CD8-positive, alpha-beta memory T cell (primary cell): ENCODE measurements around the gene NHS. TPM values are rescaled to one million over a fixed set of nuclear protein-coding genes. Genes with fewer than 3 reads are reported as not detected.

ENCODE experiments used
- CTCF ChIA-PET: fragments of 350-600 bp; sonication (Branson Sonifier 250); formaldehyde crosslinking; loops from one replicate; lab custom pipeline; 2021; ENCODE audit warnings: antibody characterized with exemption; lab: Charles Lee
- POLR2A ChIA-PET: fragments of 350-600 bp; sonication (Branson Sonifier 250); formaldehyde crosslinking; loops from one replicate; lab custom pipeline; 2021; ENCODE audit warnings: antibody characterized with exemption; lab: Charles Lee
- DNase-seq, 5 donors: peaks; one replicate each; pipeline versions ENCODE4 v3.0.0 to v3.0.0-alpha.2; 2020 to 2022; ENCODE audit warnings: mixed read lengths in 1 of 5
- H3K27ac ChIP-seq: one replicate; pipeline ENCODE4 v1.7.0; 2013; ENCODE audit warnings: low read depth, mild to moderate bottlenecking, low read length, moderate library complexity
- H3K27me3 ChIP-seq: 2 replicates; pipeline ENCODE4 v1.7.0; 2013; ENCODE audit warnings: low read length, mild to moderate bottlenecking; ENCODE audit not compliant: insufficient read depth, poor library complexity, severe bottlenecking
- H3K36me3 ChIP-seq: 2 replicates; pipeline ENCODE4 v1.7.0; 2013; ENCODE audit warnings: mild to moderate bottlenecking, low read length, moderate library complexity; ENCODE audit not compliant: insufficient read depth
- H3K4me1 ChIP-seq: 2 replicates; pipeline ENCODE4 v1.7.0; 2013; ENCODE audit warnings: mild to moderate bottlenecking, low read length, moderate library complexity; ENCODE audit not compliant: insufficient read depth
- H3K4me3 ChIP-seq: 2 replicates; pipeline ENCODE4 v1.7.0; 2013; ENCODE audit warnings: mild to moderate bottlenecking, low read length
- H3K9me3 ChIP-seq: 2 replicates; pipeline ENCODE4 v1.7.0; 2013; ENCODE audit warnings: mild to moderate bottlenecking, low read length
- H3K27ac Mint-ChIP-seq, 8 donors: one replicate each; pipeline ENCODE4 v1.8.0; 2020 to 2021; ENCODE audit warnings: mixed read lengths in 8 of 8, mild to moderate bottlenecking in 6 of 8, inconsistent platforms in 3 of 8, moderate library complexity in 3 of 8
- H3K27me3 Mint-ChIP-seq, 2 donors: one replicate each; pipeline ENCODE4 v1.8.0; 2020 to 2021; ENCODE audit warnings: mixed read lengths in 2 of 2, mild to moderate bottlenecking in 1 of 2, moderate library complexity in 1 of 2
- H3K36me3 Mint-ChIP-seq, 3 donors: one replicate each; pipeline ENCODE4 v1.8.0; 2020 to 2021; ENCODE audit warnings: mixed read lengths in 3 of 3, inconsistent platforms in 1 of 3, mild to moderate bottlenecking in 1 of 3
- H3K4me1 Mint-ChIP-seq, 3 donors: one replicate each; pipeline ENCODE4 v1.8.0; 2020 to 2021; ENCODE audit warnings: mixed read lengths in 3 of 3, inconsistent platforms in 1 of 3, mild to moderate bottlenecking in 1 of 3
- H3K4me3 Mint-ChIP-seq, 7 donors: one replicate each; pipeline ENCODE4 v1.8.0; 2020 to 2021; ENCODE audit warnings: mixed read lengths in 7 of 7, mild to moderate bottlenecking in 6 of 7, moderate library complexity in 4 of 7, inconsistent platforms in 2 of 7
- H3K9me3 Mint-ChIP-seq, 5 donors: one replicate each; pipeline ENCODE4 v1.8.0; 2020 to 2022; ENCODE audit warnings: mixed read lengths in 5 of 5, mild to moderate bottlenecking in 3 of 5, moderate library complexity in 2 of 5, inconsistent platforms in 1 of 5
- polyA plus RNA-seq: library from polyadenylated mRNA; unstranded; fragments of 300-500 nt; fragmentation: Illumina TruSeq; gene quantifications from one replicate; pipeline ENCODE4 v1.2.3, GENCODE V29; 2021
- total RNA-seq, 2 experiments: library from RNA; stranded (reverse); gene quantifications; one replicate each; pipeline ENCODE4 v1.2.3, GENCODE V29; 2021

The NHS gene
- total and polyA plus RNA-seq, 3 experiments from 2014 or later, result 9.6 to 11.3 TPM; not detected in 1

- no peak overlapping the region for H3K4me3 ChIP-seq
- H3K9me3 ChIP-seq, result no peaks in the 10 kb centered on the region
- H3K27ac ChIP-seq, result no peak overlapping the region
- DNase-seq, result no peak
- Mint-ChIP-seq H3K4me3 (no peak overlapping the region), H3K9me3 (no peaks in the 10 kb centered on the region), H3K27ac (no peak overlapping the region), H3K4me1 (no peaks in the 10 kb centered on the region), H3K27me3 (peaks cover 0 to 2% of the 10 kb centered on the region in 2 donors), H3K36me3 (no peaks in the 10 kb centered on the region)
- no peaks in the 10 kb centered on the region for H3K27me3 ChIP-seq
- no peaks in the 10 kb centered on the region for H3K36me3 ChIP-seq
- CTCF ChIA-PET, result no interaction called here
- H3K4me1 ChIP-seq, result no peaks in the 10 kb centered on the region
- POLR2A ChIA-PET, result no interaction called here
Measured at GRCh38 chrX:17555846-17556245, 180.8 kb downstream of the NHS start.

DNA sequence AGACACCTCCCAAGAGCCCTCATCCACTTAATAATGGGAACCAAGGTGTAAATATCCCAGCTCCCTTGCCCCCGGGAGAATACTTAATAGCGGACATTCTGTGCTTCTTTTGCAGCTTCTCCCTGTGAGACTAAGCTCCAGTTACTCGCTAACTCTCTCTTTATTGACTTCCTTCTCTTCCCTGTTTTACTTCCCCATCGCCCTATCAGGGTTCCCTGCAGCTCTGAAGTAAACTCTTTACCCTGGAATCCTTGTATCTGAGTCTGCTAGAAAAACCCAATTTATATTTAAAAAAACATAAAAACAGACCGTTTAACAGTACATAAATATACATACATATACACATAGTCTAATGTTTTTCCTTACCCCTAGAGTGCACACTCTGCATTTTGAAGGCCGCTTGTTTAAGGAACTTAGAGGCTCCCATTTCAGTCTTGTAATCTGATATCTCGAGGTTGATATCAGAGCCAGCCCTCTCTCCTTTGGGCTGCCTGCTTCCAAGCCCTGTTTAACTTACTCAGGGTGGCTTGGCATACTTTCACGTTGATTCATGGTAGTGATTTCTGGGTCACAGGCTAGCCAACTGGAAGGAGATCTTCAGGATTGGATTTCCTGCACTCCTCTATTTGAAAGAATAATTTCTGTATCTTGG is 184.9 kb downstream of the NHS start:
- Mint-ChIP-seq H3K4me3 (no peak overlapping the region), H3K36me3 (no peaks in the 10 kb centered on the region), H3K4me1 (no peaks in the 10 kb centered on the region), H3K9me3 (no peaks in the 10 kb centered on the region), H3K27me3 (peaks cover 0 to 9% of the 10 kb centered on the region in 2 donors), H3K27ac (peak overlapping the region in 1 of 8 donors; percentile 84)
- H3K36me3 ChIP-seq, result no peaks in the 10 kb centered on the region
- no peaks in the 10 kb centered on the region for H3K27me3 ChIP-seq
- no peak overlapping the region for H3K27ac ChIP-seq
- ChIA-PET CTCF (no interaction called here), POLR2A (no interaction called here)
- H3K4me3 ChIP-seq, result no peak overlapping the region
- H3K4me1 ChIP-seq, result no peaks in the 10 kb centered on the region
- no peak for DNase-seq
- no peaks in the 10 kb centered on the region for H3K9me3 ChIP-seq

DNA sequence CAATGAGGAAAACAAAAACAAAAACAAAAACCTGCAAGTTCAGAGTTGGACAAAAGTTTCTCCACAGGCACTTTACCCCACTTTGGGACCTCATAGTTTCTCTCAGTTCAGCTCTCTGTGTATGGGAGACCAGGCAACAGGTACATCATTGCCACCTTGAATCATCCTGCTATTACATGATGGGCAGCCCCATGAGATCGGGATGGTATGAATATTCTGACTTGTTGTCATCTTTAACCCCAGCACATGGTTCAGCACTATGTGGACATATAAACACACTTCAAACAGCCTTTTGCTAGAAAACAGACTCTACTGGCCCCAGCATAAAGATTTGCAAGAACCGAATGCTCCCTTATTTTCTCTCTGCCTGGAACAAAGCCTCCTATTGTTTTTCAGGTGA is 185.4 kb downstream of the NHS start:
- POLR2A ChIA-PET, result no interaction called here
- no peak for DNase-seq
- CTCF ChIA-PET, result no interaction called here

DNA sequence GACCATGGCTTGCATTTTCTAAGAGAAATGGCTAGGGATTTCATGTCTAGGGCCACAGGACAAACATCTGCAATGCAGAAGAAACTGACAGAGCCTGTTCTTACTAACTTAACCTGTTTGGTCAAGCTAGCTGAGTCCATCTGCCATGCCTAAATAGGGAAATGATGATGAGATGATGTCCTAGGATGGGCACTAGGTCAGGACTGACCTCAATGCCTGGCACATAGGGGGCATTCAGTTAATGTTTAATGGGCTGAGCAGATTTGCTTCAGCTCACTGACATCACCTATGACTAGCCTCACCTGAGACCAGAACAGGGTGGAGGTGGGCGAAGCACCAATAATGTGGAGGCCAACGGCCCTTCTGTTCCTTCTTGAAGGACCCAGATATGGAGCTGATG is 188.1 kb downstream of the NHS start:
- Histone ChIP-seq H3K27me3 (no peaks in the 10 kb centered on the region), H3K4me3 (no peak overlapping the region), H3K9me3 (no peaks in the 10 kb centered on the region), H3K36me3 (no peaks in the 10 kb centered on the region), H3K4me1 (no peaks in the 10 kb centered on the region), H3K27ac (no peak overlapping the region)
- H3K27me3 Mint-ChIP-seq, result peaks cover 0 to 9% of the 10 kb centered on the region in 2 donors
- no peaks in the 10 kb centered on the region for H3K4me1 Mint-ChIP-seq
- no peak overlapping the region for H3K4me3 Mint-ChIP-seq
- DNase-seq, result no peak
- no peaks in the 10 kb centered on the region for H3K36me3 Mint-ChIP-seq
- ChIA-PET CTCF (no interaction called here), POLR2A (no interaction called here)
- H3K27ac Mint-ChIP-seq, result no peak overlapping the region
- no peaks in the 10 kb centered on the region for H3K9me3 Mint-ChIP-seq

More for the DNA sequence above, 185.4 kb downstream of the NHS start:
- H3K4me3 ChIP-seq, result no peak overlapping the region
- Mint-ChIP-seq H3K36me3 (no peaks in the 10 kb centered on the region), H3K4me3 (no peak overlapping the region), H3K27me3 (peaks cover 0 to 9% of the 10 kb centered on the region in 2 donors), H3K4me1 (no peaks in the 10 kb centered on the region), H3K27ac (no peak overlapping the region), H3K9me3 (no peaks in the 10 kb centered on the region)
- no peaks in the 10 kb centered on the region for H3K36me3 ChIP-seq
- H3K27me3 ChIP-seq, result no peaks in the 10 kb centered on the region
- no peak overlapping the region for H3K27ac ChIP-seq
- H3K4me1 ChIP-seq, result no peaks in the 10 kb centered on the region
- no peaks in the 10 kb centered on the region for H3K9me3 ChIP-seq

GRCh38 chrX:17563515-17563914 is 188.5 kb downstream of the NHS start:
- peaks cover 0 to 9% of the 10 kb centered on the region in 2 donors for H3K27me3 Mint-ChIP-seq
- DNase-seq, result no peak
- Histone ChIP-seq H3K9me3 (no peaks in the 10 kb centered on the region), H3K4me1 (no peaks in the 10 kb centered on the region), H3K36me3 (no peaks in the 10 kb centered on the region), H3K27me3 (no peaks in the 10 kb centered on the region), H3K27ac (no peak overlapping the region), H3K4me3 (no peak overlapping the region)
- no peaks in the 10 kb centered on the region for H3K9me3 Mint-ChIP-seq
- H3K4me3 Mint-ChIP-seq, result no peak overlapping the region
- H3K4me1 Mint-ChIP-seq, result no peaks in the 10 kb centered on the region
- POLR2A ChIA-PET, result no interaction called here
- H3K36me3 Mint-ChIP-seq, result no peaks in the 10 kb centered on the region
- no peak overlapping the region for H3K27ac Mint-ChIP-seq
- CTCF ChIA-PET, result no interaction called here

GRCh38 chrX:17564689-17565409 is 189.8 kb downstream of the NHS start:
- Histone ChIP-seq H3K4me1 (no peaks in the 10 kb centered on the region), H3K4me3 (no peak overlapping the region), H3K27ac (no peak overlapping the region), H3K36me3 (no peaks in the 10 kb centered on the region), H3K9me3 (no peaks in the 10 kb centered on the region), H3K27me3 (no peaks in the 10 kb centered on the region)
- Mint-ChIP-seq H3K36me3 (no peaks in the 10 kb centered on the region), H3K4me3 (no peak overlapping the region), H3K4me1 (no peaks in the 10 kb centered on the region), H3K9me3 (no peaks in the 10 kb centered on the region), H3K27me3 (peaks cover 0 to 9% of the 10 kb centered on the region in 2 donors), H3K27ac (no peak overlapping the region)
- POLR2A ChIA-PET, result no interaction called here
- no peak for DNase-seq
- CTCF ChIA-PET, result no interaction called here

DNA sequence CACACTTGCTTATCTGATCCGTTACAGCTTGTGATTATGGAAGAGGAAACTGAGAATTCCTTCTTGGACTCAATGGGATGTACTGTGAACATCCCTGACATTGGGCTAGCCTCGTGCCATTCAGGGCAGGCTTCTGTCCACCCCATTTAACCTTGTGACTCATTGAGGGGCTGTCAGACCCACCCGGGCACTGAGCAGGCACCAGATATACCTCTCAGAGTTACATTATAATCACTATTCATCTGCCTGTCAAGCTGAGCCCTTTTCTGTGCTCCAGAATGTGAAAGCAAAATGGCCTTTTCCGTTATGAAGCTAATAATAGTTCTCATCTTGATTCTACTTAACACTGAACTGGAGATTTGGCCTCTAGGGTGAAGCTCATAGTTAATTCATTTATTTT is 191.7 kb downstream of the NHS start:
- H3K4me3 ChIP-seq, result no peak overlapping the region
- DNase-seq, result no peak
- H3K4me1 Mint-ChIP-seq, result no peaks in the 10 kb centered on the region
- CTCF ChIA-PET, result no interaction called here
- peaks cover 0 to 4% (median 0%) of the 10 kb centered on the region in 5 donors for H3K9me3 Mint-ChIP-seq
- H3K36me3 ChIP-seq, result no peaks in the 10 kb centered on the region
- peaks cover 0 to 6% of the 10 kb centered on the region in 2 donors for H3K27me3 Mint-ChIP-seq
- no peak overlapping the region for H3K27ac ChIP-seq
- no peaks in the 10 kb centered on the region for H3K4me1 ChIP-seq
- no peaks in the 10 kb centered on the region for H3K36me3 Mint-ChIP-seq
- no peak overlapping the region for H3K27ac Mint-ChIP-seq
- H3K27me3 ChIP-seq, result no peaks in the 10 kb centered on the region
- POLR2A ChIA-PET, result no interaction called here
- no peak overlapping the region for H3K4me3 Mint-ChIP-seq
- H3K9me3 ChIP-seq, result no peaks in the 10 kb centered on the region

DNA sequence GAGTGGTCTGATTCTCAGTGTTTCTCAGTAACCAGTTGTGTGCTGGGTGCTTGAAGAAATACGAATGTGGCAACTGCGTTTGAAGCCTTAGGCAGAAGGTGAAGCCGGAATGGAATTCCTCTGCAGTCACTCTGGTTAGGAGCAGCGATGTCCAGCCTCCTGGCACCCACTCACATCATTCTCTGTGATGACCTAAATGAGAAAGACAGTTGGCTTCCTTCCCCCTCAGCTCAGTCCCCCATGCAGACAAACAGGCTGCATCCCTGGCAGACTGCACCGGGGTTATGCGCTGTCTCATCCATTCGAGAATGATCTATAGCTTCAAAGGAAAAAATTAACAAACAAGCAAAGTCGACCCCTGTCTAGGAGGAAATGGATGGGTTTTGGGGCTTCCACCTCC is 192.2 kb downstream of the NHS start:
- Histone ChIP-seq H3K27ac (no peak overlapping the region), H3K9me3 (no peaks in the 10 kb centered on the region), H3K4me3 (no peak overlapping the region), H3K36me3 (no peaks in the 10 kb centered on the region), H3K27me3 (no peaks in the 10 kb centered on the region), H3K4me1 (no peaks in the 10 kb centered on the region)
- peaks cover 0 to 4% (median 0%) of the 10 kb centered on the region in 5 donors for H3K9me3 Mint-ChIP-seq
- no peaks in the 10 kb centered on the region for H3K36me3 Mint-ChIP-seq
- no peaks in the 10 kb centered on the region for H3K4me1 Mint-ChIP-seq
- POLR2A ChIA-PET, result no interaction called here
- no peak for DNase-seq
- CTCF ChIA-PET, result no interaction called here
- no peak overlapping the region for H3K4me3 Mint-ChIP-seq
- H3K27ac Mint-ChIP-seq, result no peak overlapping the region
- peaks cover 0 to 2% of the 10 kb centered on the region in 2 donors for H3K27me3 Mint-ChIP-seq
